KMS-11 (cell line): ENCODE data around the gene TNFAIP8L1.

Experiments used
- H2AFZ ChIP-seq: fragments of 200-600 bp; sonication (generic); 2 replicates; pipeline ENCODE4 v1.6.1; 2016; ENCODE audit warnings: antibody characterized with exemption, mixed run types, low read depth
- H3K27ac ChIP-seq: fragments of 200-600 bp; sonication (generic); 2 replicates; pipeline ENCODE4 v1.6.1; 2016; ENCODE audit warnings: mild to moderate bottlenecking, mixed run types
- H3K27me3 ChIP-seq: fragments of 200-600 bp; sonication (generic); 2 replicates; pipeline ENCODE4 v1.6.1; 2017; ENCODE audit warnings: mild to moderate bottlenecking, low read depth, mixed run types, moderate library complexity; ENCODE audit not compliant: insufficient read depth
- H3K36me3 ChIP-seq: fragments of 200-600 bp; sonication (generic); 2 replicates; pipeline ENCODE4 v1.6.1; 2017; ENCODE audit warnings: mild to moderate bottlenecking, mixed run types; ENCODE audit not compliant: insufficient read depth
- H3K4me1 ChIP-seq: fragments of 200-600 bp; sonication (generic); 2 replicates; pipeline ENCODE4 v1.6.1; 2016; ENCODE audit warnings: mild to moderate bottlenecking, low read depth, mixed run types; ENCODE audit not compliant: poor library complexity, severe bottlenecking
- H3K4me2 ChIP-seq: fragments of 200-600 bp; sonication (generic); 2 replicates; pipeline ENCODE4 v1.7.0; 2016; ENCODE audit warnings: mild to moderate bottlenecking, mixed run types
- H3K4me3 ChIP-seq: fragments of 200-600 bp; sonication (generic); IDR thresholded peaks from 2 replicates; pipeline ENCODE4 v1.6.1; 2017; ENCODE audit warnings: low read depth, low read length, mixed read lengths; ENCODE audit not compliant: insufficient read depth
- H3K79me2 ChIP-seq: fragments of 200-600 bp; sonication (generic); 2 replicates; pipeline ENCODE4 v1.6.1; 2016; ENCODE audit warnings: low read depth, mixed run types; ENCODE audit not compliant: insufficient read depth
- H3K9ac ChIP-seq: fragments of 200-600 bp; sonication (generic); 2 replicates; pipeline ENCODE4 v1.6.1; 2016; ENCODE audit warnings: mild to moderate bottlenecking, mixed run types
- H4K20me1 ChIP-seq: fragments of 200-600 bp; sonication (generic); 2 replicates; pipeline ENCODE4 v1.6.1; 2016; ENCODE audit warnings: mild to moderate bottlenecking, mixed run types; ENCODE audit not compliant: insufficient read depth
- CTCF ChIP-seq: fragments of 200-600 bp; sonication (generic); conservative IDR thresholded peaks from 2 replicates; pipeline ENCODE4 v1.6.1; 2017; ENCODE audit warnings: low read depth, mild to moderate bottlenecking, antibody characterized with exemption, low read length, moderate library complexity, mixed read lengths

Gene TNFAIP8L1

GRCh38 chr19:4703671-4704316 is 64.5 kb downstream of the TNFAIP8L1 start:
- H3K4me3 ChIP-seq, result no peak overlapping the region

DNA sequence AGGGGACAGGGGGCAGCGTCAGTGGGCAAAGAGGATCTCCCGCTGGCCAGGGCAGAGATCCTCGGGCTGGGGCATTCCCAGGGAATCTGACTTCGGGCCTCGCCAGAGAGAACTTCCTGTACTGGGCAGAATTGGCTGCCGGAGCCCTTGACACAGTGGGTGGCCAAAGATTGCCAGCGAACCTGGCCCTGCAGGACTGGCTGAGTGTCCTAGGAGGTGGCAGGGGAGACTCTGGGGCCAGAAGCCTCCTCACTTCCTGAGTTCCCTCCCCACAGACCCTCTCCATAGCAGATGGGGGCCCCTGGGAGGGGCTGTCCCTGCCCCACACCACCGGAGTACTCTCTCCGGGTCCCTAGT is 65.0 kb downstream of the TNFAIP8L1 start:
- H3K27ac ChIP-seq, result no peak overlapping the region
- no peaks in the 10 kb centered on the region for H4K20me1 ChIP-seq
- no peak overlapping the region for H3K4me2 ChIP-seq
- peaks cover 6% of the 10 kb centered on the region for H3K4me1 ChIP-seq
- no peaks in the 10 kb centered on the region for H3K27me3 ChIP-seq
- no peaks in the 10 kb centered on the region for H3K79me2 ChIP-seq
- no peak overlapping the region for H3K9ac ChIP-seq
- H3K4me3 ChIP-seq, result no peak overlapping the region
- TF ChIP-seq CTCF, result no peak
- H2AFZ ChIP-seq, result no peak overlapping the region
- no peaks in the 10 kb centered on the region for H3K36me3 ChIP-seq

More at GRCh38 chr19:4703671-4704316, 64.5 kb downstream of the TNFAIP8L1 start:
- H3K9ac ChIP-seq, result no peak overlapping the region
- no peak overlapping the region for H2AFZ ChIP-seq
- no peak overlapping the region for H3K4me2 ChIP-seq
- H3K79me2 ChIP-seq, result no peaks in the 10 kb centered on the region
- no peak for TF ChIP-seq CTCF
- H3K4me1 ChIP-seq, result peaks cover under 1% of the 10 kb centered on the region
- H3K27ac ChIP-seq, result no peak overlapping the region
- H3K36me3 ChIP-seq, result no peaks in the 10 kb centered on the region
- no peaks in the 10 kb centered on the region for H4K20me1 ChIP-seq
- no peaks in the 10 kb centered on the region for H3K27me3 ChIP-seq
